ENCODE results near the gene REM2.

Gene REM2

GRCh38 chr14:22925513-22925912 lies 42.5 kb downstream of the REM2 start:
- H3K27ac ChIP-seq = no peak overlapping the region
- no peaks in the 10 kb centered on the region for H3K27me3 ChIP-seq
- no peak overlapping the region for H3K4me3 ChIP-seq
- H3K4me2 ChIP-seq = no peak overlapping the region
- no peaks in the 10 kb centered on the region for H4K20me1 ChIP-seq
- no peak for TF ChIP-seq Cebpa-rat (IDR thresholded peaks at IDR 0.05)
- H3K9ac ChIP-seq = no peak overlapping the region
- no peaks in the 10 kb centered on the region for H3K9me3 ChIP-seq
- H3K4me1 ChIP-seq = peaks cover 49% of the 10 kb centered on the region
- peaks cover 73% of the 10 kb centered on the region for H3K36me3 ChIP-seq

GRCh38 chr14:22926316-22926715 lies 43.3 kb downstream of the REM2 start:
- H3K36me3 ChIP-seq = peaks cover 65% of the 10 kb centered on the region
- H3K4me3 ChIP-seq = no peak overlapping the region
- H3K27ac ChIP-seq = no peak overlapping the region
- TF ChIP-seq Cebpa-rat (IDR thresholded peaks at IDR 0.05) = no peak
- no peaks in the 10 kb centered on the region for H3K27me3 ChIP-seq
- no peak overlapping the region for H3K4me2 ChIP-seq
- H4K20me1 ChIP-seq = no peaks in the 10 kb centered on the region
- H3K9me3 ChIP-seq = no peaks in the 10 kb centered on the region
- H3K4me1 ChIP-seq = peaks cover 49% of the 10 kb centered on the region
- no peak overlapping the region for H3K9ac ChIP-seq

- peak overlapping the region; percentile 91 for H3K9ac ChIP-seq
- peaks cover 47% of the 10 kb centered on the region for H3K36me3 ChIP-seq
- H3K4me3 ChIP-seq = peak overlapping the region; percentile 86
- H4K20me1 ChIP-seq = no peaks in the 10 kb centered on the region
- H3K4me2 ChIP-seq = peak overlapping the region; percentile 95
- no peaks in the 10 kb centered on the region for H3K27me3 ChIP-seq
- peak overlapping the region; percentile 93 for H3K27ac ChIP-seq
- H3K9me3 ChIP-seq = no peaks in the 10 kb centered on the region
- peaks cover 41% of the 10 kb centered on the region for H3K4me1 ChIP-seq
- no peak for TF ChIP-seq Cebpa-rat (IDR thresholded peaks at IDR 0.05)
These were observed 45.4 kb downstream of the REM2 start for GRCh38 chr14:22928237-22929103.

GRCh38 chr14:22929104-22929960 lies 46.3 kb downstream of the REM2 start, which contains the start of gene PRMT5:
Gene PRMT5, minus strand, starts transcription at chr14:22929376. Its CDS starts 15 bp downstream, at chr14:22929361.
- Histone ChIP-seq H3K4me3 (peak within 1 kb of the TSS; percentile 86), H3K4me1 (peaks cover 42% of the 10 kb centered on the region), H3K36me3 (peaks cover 39% of the 10 kb centered on the region), H3K9ac (peak within 1 kb of the TSS; percentile 91), H3K9me3 (no peaks in the 10 kb centered on the region), H3K4me2 (peak within 1 kb of the TSS; percentile 95), H4K20me1 (no peaks in the 10 kb centered on the region), H3K27ac (peak within 1 kb of the TSS; percentile 93), H3K27me3 (no peaks in the 10 kb centered on the region)
- TF ChIP-seq Cebpa-rat (IDR thresholded peaks at IDR 0.05) = no peak

GRCh38 chr14:22929961-22930364 lies 46.9 kb downstream of the REM2 start:
- no peak for TF ChIP-seq Cebpa-rat (IDR thresholded peaks at IDR 0.05)
- peak overlapping the region; percentile 75 for H3K9ac ChIP-seq
- H3K4me3 ChIP-seq = peak overlapping the region; percentile 86
- H3K9me3 ChIP-seq = no peaks in the 10 kb centered on the region
- no peaks in the 10 kb centered on the region for H4K20me1 ChIP-seq
- no peaks in the 10 kb centered on the region for H3K27me3 ChIP-seq
- peaks cover 32% of the 10 kb centered on the region for H3K36me3 ChIP-seq
- H3K4me1 ChIP-seq = peaks cover 47% of the 10 kb centered on the region
- peak overlapping the region; percentile 95 for H3K4me2 ChIP-seq
- H3K27ac ChIP-seq = peak overlapping the region; percentile 62; the same call in 1 of the 2 replicates

- Histone ChIP-seq H3K9me3 (no peaks in the 10 kb centered on the region), H3K4me1 (peaks cover 35% of the 10 kb centered on the region), H4K20me1 (no peaks in the 10 kb centered on the region), H3K36me3 (peaks cover 20% of the 10 kb centered on the region), H3K4me2 (no peak overlapping the region), H3K27ac (no peak overlapping the region), H3K27me3 (no peaks in the 10 kb centered on the region), H3K4me3 (no peak overlapping the region), H3K9ac (no peak overlapping the region)
- no peak for TF ChIP-seq Cebpa-rat (IDR thresholded peaks at IDR 0.05)
These were observed 49.1 kb downstream of the REM2 start for GRCh38 chr14:22932146-22932545.

- no peak for TF ChIP-seq Cebpa-rat (IDR thresholded peaks at IDR 0.05)
- Histone ChIP-seq H3K36me3 (peaks cover 34% of the 10 kb centered on the region), H4K20me1 (no peaks in the 10 kb centered on the region), H3K4me3 (no peak overlapping the region), H3K9me3 (no peaks in the 10 kb centered on the region), H3K27me3 (no peaks in the 10 kb centered on the region), H3K4me1 (peaks cover 16% of the 10 kb centered on the region), H3K4me2 (no peak overlapping the region), H3K9ac (no peak overlapping the region), H3K27ac (no peak overlapping the region)
These were observed 52.1 kb downstream of the REM2 start for GRCh38 chr14:22935156-22935555.

All from BLaER1 (cell line).